Glutamatergic neuron (in vitro differentiated cells): ENCODE results near the gene MSRB3. TPM values are rescaled to one million over a fixed set of nuclear protein-coding genes. Genes with fewer than 3 reads are reported as not detected.

Experiments used
- DNase-seq: peaks from one replicate; pipeline ENCODE4 v3.0.0; 2022
- H3K27ac Mint-ChIP-seq: one replicate; pipeline ENCODE4 v1.8.0; 2020; ENCODE audit warnings: mild to moderate bottlenecking, mixed read lengths, inconsistent platforms; ENCODE audit not compliant: unreplicated experiment
- H3K27me3 Mint-ChIP-seq: one replicate; pipeline ENCODE4 v1.8.0; 2020; ENCODE audit warnings: mild to moderate bottlenecking, moderate library complexity, mixed read lengths, inconsistent platforms; ENCODE audit not compliant: unreplicated experiment
- H3K36me3 Mint-ChIP-seq: one replicate; pipeline ENCODE4 v1.8.0; 2020; ENCODE audit warnings: mild to moderate bottlenecking, mixed read lengths, inconsistent platforms; ENCODE audit not compliant: unreplicated experiment
- H3K4me1 Mint-ChIP-seq: one replicate; pipeline ENCODE4 v1.8.0; 2020; ENCODE audit warnings: mild to moderate bottlenecking, low read depth, mixed read lengths, inconsistent platforms; ENCODE audit not compliant: unreplicated experiment
- H3K4me3 Mint-ChIP-seq: one replicate; pipeline ENCODE4 v1.8.0; 2020; ENCODE audit warnings: mild to moderate bottlenecking, mixed read lengths, inconsistent platforms; ENCODE audit not compliant: unreplicated experiment
- H3K9me3 Mint-ChIP-seq: one replicate; pipeline ENCODE4 v1.8.0; 2020; ENCODE audit warnings: mild to moderate bottlenecking, moderate library complexity, mixed read lengths, inconsistent platforms; ENCODE audit not compliant: unreplicated experiment
- total RNA-seq: library from RNA; stranded (reverse); fragmentation: NEBNext Ultra II Directional; extraction: Animal tissue kit (Norgen Biotek cat#: 25700); gene quantifications from one replicate; pipeline ENCODE4 v1.2.1, GENCODE V29; 2021; ENCODE audit not compliant: unreplicated experiment
- TF ChIP-seq, protein P1 (sequence below): fragments of 200-600 bp; sonication (generic); IDR thresholded peaks from one replicate; pipeline ENCODE4 v1.5.0; 2021; ENCODE audit not compliant: partially characterized antibody, unreplicated experiment

MSRB3 gene
- total RNA-seq, 1 donor from 2014 or later, result 1.6 TPM

DNA sequence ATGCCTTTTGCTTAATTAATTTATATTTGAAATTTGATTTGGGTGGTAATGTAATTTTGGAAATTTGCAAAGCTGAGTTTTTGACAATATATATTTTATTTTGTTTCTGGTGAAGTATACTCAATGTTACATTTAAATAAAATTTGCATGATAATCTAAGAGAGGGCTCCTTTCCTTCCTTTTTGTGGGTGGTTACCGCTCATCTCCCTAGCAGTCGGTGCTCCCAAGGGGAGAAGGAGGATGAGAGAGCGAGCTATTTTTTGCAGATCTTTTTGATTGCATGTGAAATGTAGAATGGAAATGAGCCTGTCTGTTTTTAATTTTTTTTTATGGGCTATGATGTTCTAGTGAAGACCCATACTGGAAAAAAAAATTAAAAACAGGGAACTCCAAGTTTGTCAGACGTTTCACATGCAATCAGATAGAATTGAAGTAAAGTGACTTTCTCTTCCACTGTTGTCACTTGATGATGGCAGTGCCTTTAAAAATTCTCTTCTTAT lies 39.8 kb downstream of the MSRB3 start:
- H3K4me3 Mint-ChIP-seq, result no peak overlapping the region
- no peak for DNase-seq
- TF ChIP-seq, protein P1, sequence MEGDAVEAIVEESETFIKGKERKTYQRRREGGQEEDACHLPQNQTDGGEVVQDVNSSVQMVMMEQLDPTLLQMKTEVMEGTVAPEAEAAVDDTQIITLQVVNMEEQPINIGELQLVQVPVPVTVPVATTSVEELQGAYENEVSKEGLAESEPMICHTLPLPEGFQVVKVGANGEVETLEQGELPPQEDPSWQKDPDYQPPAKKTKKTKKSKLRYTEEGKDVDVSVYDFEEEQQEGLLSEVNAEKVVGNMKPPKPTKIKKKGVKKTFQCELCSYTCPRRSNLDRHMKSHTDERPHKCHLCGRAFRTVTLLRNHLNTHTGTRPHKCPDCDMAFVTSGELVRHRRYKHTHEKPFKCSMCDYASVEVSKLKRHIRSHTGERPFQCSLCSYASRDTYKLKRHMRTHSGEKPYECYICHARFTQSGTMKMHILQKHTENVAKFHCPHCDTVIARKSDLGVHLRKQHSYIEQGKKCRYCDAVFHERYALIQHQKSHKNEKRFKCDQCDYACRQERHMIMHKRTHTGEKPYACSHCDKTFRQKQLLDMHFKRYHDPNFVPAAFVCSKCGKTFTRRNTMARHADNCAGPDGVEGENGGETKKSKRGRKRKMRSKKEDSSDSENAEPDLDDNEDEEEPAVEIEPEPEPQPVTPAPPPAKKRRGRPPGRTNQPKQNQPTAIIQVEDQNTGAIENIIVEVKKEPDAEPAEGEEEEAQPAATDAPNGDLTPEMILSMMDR, result no peak
- no peaks in the 10 kb centered on the region for H3K27me3 Mint-ChIP-seq
- H3K27ac Mint-ChIP-seq, result no peak overlapping the region
- no peaks in the 10 kb centered on the region for H3K9me3 Mint-ChIP-seq
- H3K36me3 Mint-ChIP-seq, result no peaks in the 10 kb centered on the region
- H3K4me1 Mint-ChIP-seq, result no peaks in the 10 kb centered on the region

DNA sequence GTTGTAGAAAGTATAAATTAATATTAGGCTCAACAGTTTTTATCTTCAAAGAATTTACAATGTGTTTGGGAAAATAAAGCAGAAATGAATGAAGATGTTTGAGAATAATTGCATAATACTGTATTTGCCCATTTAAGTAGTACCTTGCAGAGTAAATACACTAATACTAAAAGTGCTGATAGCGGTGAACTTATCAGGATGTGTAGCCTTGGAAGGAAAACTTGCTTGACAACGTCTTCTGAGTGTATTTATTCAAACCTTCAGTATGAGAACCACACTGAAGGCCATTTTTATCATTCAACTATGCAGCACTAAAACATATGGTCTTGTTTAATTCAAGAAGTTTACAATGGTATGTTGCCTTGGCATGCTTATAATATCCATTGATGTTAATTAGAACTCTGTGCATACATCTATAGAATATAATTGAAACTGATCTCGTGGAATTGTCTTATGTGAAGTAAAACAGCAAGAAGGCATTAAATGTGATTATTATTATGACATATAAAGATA lies 41.3 kb downstream of the MSRB3 start:
- TF ChIP-seq, protein P1, result no peak
- Mint-ChIP-seq H3K9me3 (no peaks in the 10 kb centered on the region), H3K4me1 (no peaks in the 10 kb centered on the region)

DNA sequence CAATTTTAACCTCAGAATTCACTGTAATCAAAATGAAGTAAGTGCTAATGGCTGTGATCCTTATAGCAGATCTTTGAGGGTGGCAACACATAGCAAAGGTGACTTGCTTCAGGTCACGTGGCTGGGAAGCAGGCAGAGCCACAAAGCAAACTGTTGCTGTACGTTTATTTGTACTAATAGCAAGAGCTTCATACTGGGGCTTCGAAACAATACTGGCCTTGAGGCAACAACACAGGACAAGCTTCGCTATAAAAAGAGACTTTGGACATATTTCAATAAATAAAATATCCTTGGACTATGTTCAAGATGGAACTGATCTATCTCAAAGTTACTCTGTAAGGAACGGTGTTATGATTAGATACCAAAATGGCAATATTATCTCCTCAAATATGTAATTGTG lies 44.6 kb downstream of the MSRB3 start:
- Mint-ChIP-seq H3K27ac (no peak overlapping the region), H3K4me3 (no peak overlapping the region), H3K9me3 (no peaks in the 10 kb centered on the region), H3K36me3 (no peaks in the 10 kb centered on the region), H3K4me1 (no peaks in the 10 kb centered on the region), H3K27me3 (no peaks in the 10 kb centered on the region)
- DNase-seq, result no peak
- TF ChIP-seq, protein P1, result no peak

More for the DNA sequence above, 41.3 kb downstream of the MSRB3 start:
- Mint-ChIP-seq H3K36me3 (no peaks in the 10 kb centered on the region), H3K27ac (no peak overlapping the region), H3K4me3 (no peak overlapping the region), H3K27me3 (no peaks in the 10 kb centered on the region)
- DNase-seq, result no peak

DNA sequence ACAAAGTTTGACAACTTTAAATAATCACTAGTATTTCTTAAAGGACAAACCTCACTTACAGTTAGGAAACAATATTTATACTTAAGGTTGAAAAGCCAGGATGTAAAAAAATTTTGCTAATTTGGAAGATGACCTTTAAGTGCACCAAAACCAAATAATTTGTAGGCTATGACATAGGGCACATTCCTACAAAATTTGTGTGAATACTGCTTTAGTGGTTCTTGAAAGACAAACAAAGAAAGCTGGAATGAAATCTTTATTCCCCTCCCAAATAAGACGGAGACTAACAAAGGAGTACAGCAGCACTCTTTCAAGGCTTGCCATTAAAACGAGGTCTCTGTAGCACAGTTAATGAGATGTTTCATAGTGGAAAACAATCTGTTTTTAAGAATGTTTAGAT lies 45.6 kb downstream of the MSRB3 start:
- Mint-ChIP-seq H3K27me3 (no peaks in the 10 kb centered on the region), H3K4me1 (no peaks in the 10 kb centered on the region), H3K4me3 (no peak overlapping the region), H3K36me3 (no peaks in the 10 kb centered on the region), H3K9me3 (no peaks in the 10 kb centered on the region), H3K27ac (no peak overlapping the region)
- TF ChIP-seq, protein P1, result no peak
- no peak for DNase-seq

DNA sequence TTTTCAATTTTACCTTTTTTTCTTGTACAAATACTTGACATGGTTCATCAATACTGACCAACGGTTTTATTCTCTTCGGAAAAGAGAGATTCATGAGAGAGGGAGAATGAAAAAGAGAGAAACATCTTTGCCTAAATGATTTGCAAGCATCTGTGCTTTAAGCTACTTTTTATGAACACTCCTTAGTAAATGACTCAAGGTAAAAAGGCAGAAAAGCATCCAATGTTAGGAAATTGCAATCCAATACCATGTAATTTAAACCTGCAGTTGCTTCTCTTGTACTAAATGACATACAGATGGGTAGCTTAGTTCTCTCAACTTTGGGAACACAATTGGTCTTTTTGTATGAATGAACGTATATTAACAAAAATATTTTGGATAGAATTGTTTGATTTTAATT lies 46.1 kb downstream of the MSRB3 start:
- TF ChIP-seq, protein P1, result no peak
- Mint-ChIP-seq H3K27me3 (no peaks in the 10 kb centered on the region), H3K9me3 (no peaks in the 10 kb centered on the region), H3K27ac (no peak overlapping the region), H3K4me1 (no peaks in the 10 kb centered on the region), H3K36me3 (no peaks in the 10 kb centered on the region), H3K4me3 (no peak overlapping the region)
- no peak for DNase-seq
